ENCODE data around the gene UNCX.
A peak's percentile ranks its signal among the peaks of the same experiment; 100 is the strongest.
"Not testable (repeated sequence)": the region's sequence is repeated elsewhere in the genome, so short reads cannot be mapped to it uniquely, and the experiment has no call there.

Gene UNCX

GRCh38 chr7:1232623-1233332 lies at the start of gene UNCX:
Gene UNCX, plus strand, starts transcription at chr7:1232872. Its CDS starts 146 bp downstream, at chr7:1233018.
- no peak for DNase-seq

GRCh38 chr7:1187127-1187526 lies 45.5 kb upstream of the UNCX start:
- DNase-seq = no peak

GRCh38 chr7:1188720-1189294 lies 43.9 kb upstream of the UNCX start:
- no peak for DNase-seq

- no peak for DNase-seq
These were observed 42.5 kb upstream of the UNCX start for GRCh38 chr7:1189986-1190772.

GRCh38 chr7:1192171-1192676 lies 40.4 kb upstream of the UNCX start:
- no peak for DNase-seq

- peak; percentile 49 for DNase-seq
These were observed 38.9 kb upstream of the UNCX start for GRCh38 chr7:1193593-1194424.

GRCh38 chr7:1196441-1196840 lies 36.2 kb upstream of the UNCX start:
- DNase-seq = not testable (repeated sequence)

GRCh38 chr7:1196950-1197349 lies 35.7 kb upstream of the UNCX start:
- DNase-seq = no peak

- no peak for DNase-seq
These were observed 34.6 kb upstream of the UNCX start for GRCh38 chr7:1197997-1198625.

GRCh38 chr7:1200045-1200444 lies 32.6 kb upstream of the UNCX start:
- DNase-seq = no peak

- no peak for DNase-seq
These were observed 30.8 kb upstream of the UNCX start for GRCh38 chr7:1201916-1202315.

- DNase-seq = not testable (repeated sequence)
These were observed 29.8 kb upstream of the UNCX start for GRCh38 chr7:1202914-1203313.

- no peak for DNase-seq
These were observed 28.1 kb upstream of the UNCX start for GRCh38 chr7:1204460-1205140.

- not testable (repeated sequence) for DNase-seq
These were observed 26.9 kb upstream of the UNCX start for GRCh38 chr7:1205742-1206141.

- no peak for DNase-seq
These were observed 23.6 kb upstream of the UNCX start for GRCh38 chr7:1209097-1209496.

- no peak for DNase-seq
These were observed 22.2 kb upstream of the UNCX start for GRCh38 chr7:1210321-1210978.

- DNase-seq = no peak
These were observed 21.6 kb upstream of the UNCX start for GRCh38 chr7:1210979-1211608.

GRCh38 chr7:1211611-1212010 lies 21.1 kb upstream of the UNCX start:
- DNase-seq = no peak

- DNase-seq = not testable (repeated sequence)
These were observed 20.6 kb upstream of the UNCX start for GRCh38 chr7:1212025-1212424.

- no peak for DNase-seq
These were observed 18.2 kb upstream of the UNCX start for GRCh38 chr7:1214516-1214915.
